ENCODE data around the gene KCNQ2.

The KCNQ2 gene

DNA sequence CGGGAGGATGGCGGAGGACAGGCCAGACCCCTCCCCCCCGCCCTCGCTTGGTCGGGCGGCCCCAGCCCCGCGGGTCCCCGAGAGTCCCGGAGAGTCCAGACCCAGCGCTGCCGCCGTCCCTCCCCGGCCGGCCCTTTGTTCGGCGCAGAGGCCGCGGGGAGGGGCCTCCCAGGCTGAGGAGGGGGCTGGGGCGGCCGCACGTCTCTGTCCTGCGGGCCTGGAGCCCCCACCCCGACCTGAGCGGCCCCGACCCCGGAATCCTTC lies 806 bp downstream of the KCNQ2 start:
- no peak for DNase-seq (ENCODE audit: low read depth in 1 of 2, low spot score in 1 of 2)

DNA sequence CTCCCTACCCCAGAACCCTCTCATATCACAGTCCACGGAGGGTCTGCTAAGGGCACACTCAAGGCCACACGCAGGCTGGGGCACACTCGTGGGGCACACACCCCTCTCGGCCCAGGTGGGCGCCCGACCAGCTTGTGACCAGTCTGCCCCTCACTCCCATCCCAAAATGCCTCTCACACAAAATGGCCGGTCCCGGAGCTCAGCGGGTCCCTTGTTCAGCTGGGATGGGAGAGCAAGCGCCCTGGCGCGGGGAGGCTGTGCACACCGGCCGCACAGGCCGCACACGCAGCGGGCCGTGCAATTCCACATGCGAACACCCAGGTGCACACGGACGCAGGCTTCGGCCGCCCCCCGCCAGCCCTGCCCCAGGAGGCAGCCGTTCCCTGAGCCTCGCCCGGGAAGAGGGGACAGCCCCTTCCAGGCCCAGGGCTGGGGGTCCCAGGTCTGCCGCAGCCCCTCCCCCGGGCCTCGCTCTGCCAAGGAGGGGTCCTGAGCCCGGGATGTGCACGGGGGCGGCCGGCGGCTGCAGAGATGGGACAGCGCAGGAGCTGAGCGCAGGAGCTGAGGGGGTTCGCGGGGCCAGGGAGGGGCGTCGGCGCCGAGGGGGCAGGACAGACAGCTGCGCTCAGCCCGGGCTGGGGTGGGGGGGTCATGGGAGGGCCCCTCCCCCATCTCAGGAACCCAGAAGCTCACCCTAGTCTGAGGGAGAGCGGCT lies 1.3 kb downstream of the KCNQ2 start:
- no peak for DNase-seq (ENCODE audit: low read depth in 1 of 2, low spot score in 1 of 2)

DNA sequence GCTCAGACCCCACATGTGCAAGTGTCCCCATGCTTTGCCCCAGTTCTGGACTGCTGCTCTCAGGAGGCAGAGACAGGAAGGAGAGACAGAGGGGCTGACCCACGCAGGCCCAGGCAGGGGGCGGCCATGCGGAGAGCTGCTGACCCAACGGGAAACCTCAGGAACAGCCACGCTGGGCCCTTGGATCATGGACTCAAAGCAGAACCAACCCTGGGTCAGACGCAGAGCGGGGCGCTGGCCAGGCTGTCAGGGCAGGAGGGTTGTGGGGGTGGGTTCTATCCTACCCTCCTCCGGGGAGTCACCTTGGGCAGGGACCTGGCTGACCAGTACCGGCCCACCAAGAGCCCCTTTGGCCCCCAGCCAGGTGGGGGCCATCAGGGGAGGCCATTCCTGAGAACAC lies 2.0 kb downstream of the KCNQ2 start:
- no peak for DNase-seq (ENCODE audit: low read depth in 1 of 2, low spot score in 1 of 2)

DNA sequence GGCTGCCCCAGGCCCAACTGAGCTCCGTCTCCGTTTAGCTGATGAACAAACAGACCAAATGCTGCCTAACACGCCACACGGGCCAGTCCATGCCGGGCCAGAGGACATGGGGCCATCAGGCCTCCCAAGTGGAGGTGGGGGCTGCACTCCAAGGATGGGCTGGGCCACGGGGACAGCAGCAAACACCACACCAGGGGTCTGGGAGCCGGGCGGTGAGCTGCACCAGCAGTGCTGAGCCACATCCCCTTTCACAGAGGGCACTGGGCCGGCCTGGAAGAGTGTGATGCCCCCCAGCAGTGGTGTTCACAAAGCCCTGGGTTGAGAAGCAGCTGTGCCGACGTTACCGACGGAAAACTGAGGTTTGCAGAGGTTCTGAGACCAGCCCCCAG lies 2.7 kb downstream of the KCNQ2 start:
- no peak for DNase-seq (ENCODE audit: low read depth in 1 of 2, low spot score in 1 of 2)

DNA sequence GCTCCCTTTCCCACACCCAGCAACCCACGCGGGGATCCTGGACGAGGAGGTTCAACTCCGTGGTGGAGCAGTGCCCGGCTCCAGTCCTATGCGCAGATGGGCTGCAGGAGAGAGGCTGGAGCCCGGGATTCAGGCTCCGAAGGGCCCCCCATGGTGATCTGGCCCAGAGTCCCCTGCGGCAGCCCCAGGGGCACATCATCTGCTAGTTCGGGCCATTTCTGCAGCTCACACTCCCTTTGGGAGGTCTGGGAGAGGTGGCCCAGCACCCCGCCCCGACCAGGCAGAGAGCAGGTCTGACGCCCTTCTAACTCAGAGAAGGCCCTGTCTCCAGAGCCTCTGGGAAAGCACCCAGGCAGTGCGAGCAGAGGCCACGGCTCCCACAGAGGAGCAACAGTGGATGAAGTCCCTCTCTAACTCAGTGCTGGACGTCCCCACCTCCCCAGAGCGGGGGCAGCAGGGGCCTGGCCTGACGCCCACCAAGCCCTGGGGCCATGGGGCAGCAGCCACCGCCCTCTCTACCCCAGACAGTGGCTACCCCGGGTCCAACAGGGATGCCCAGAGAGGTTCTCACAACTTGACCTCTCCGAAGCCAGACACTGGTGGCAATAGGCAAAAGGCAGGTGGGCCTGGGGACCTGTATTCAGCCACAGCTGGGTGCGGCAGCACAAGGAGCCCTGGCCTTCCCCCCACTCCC lies 3.3 kb downstream of the KCNQ2 start:
- no peak for DNase-seq (ENCODE audit: low read depth in 1 of 2, low spot score in 1 of 2)

DNA sequence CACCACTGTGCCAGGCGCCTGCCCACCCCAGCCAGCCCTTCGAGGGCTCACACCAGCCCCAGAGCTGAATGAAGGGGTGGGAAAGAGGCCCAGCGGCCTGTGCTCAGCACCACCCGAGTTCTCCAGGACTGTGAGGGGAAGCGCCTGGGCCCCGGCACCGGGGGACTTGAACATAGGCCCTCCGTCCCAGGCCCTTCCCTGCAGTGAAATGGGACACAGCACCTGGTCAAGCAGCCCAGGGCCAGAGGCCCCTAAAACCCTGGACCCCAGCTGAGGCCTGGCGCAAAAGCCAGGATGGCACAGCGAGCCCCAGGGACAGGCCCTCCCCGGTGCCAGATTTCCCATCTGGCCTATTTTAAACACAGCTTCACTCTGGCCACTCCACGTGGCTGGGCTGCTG lies 4.0 kb downstream of the KCNQ2 start:
- no peak for DNase-seq (ENCODE audit: low read depth in 1 of 2, low spot score in 1 of 2)

DNA sequence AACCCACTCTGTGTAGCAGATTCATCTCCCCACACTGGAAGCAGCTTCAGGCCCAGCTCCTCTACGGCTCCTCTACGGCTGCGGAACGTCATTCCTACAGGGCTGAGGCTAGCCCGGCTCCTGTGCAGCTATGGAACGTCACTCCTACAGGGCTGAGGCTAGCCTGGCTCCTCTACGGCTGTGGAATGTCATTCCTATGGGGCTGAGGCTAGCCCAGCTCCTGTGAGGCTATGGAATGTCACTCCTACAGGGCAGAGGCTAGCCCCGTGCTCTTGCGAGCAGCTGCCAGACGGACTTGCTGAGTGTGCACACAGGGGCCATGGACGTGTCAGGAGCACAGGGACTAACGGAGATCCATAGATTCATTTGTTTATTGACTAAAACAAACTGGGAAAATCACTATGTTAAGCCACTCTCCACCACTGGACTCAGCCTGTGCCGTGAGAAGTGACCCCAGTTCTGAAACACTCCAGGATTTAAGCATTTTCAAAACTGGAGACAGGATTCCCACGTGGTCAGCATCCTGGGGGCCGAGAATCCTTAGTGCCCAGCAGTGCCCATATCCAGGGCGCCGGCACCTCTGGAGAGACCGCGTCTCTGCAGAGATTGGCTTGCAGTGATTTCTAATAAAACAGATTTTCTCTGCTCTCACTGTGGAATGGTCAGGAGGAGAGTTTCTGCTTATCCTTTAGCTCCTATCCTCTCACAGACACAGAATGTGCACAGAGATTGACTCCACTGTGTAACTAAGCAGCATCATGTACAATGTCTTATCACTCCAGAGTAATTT lies 5.0 kb downstream of the KCNQ2 start:
- no peak for DNase-seq (ENCODE audit: low read depth in 1 of 2, low spot score in 1 of 2)

DNA sequence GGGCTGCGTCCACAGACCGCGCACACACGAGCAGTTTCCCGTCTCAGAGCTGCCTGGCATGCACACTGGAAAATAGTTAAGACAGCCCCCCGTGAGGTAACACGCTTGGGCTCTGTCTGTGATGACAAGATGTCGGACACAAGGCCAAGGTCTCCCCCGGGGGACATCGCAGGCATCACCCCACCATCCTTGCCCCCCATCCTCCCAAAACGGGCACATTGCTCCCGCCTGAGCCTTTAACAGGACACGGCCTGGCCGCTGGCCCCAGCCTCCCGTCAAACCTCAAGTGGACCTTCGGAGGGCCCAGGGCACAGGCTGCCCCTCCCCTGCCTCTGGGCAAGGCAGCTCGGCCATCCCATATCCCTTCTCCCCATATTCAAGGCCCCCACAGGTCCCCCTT lies 5.6 kb downstream of the KCNQ2 start:
- no peak for DNase-seq (ENCODE audit: low read depth in 1 of 2, low spot score in 1 of 2)

DNA sequence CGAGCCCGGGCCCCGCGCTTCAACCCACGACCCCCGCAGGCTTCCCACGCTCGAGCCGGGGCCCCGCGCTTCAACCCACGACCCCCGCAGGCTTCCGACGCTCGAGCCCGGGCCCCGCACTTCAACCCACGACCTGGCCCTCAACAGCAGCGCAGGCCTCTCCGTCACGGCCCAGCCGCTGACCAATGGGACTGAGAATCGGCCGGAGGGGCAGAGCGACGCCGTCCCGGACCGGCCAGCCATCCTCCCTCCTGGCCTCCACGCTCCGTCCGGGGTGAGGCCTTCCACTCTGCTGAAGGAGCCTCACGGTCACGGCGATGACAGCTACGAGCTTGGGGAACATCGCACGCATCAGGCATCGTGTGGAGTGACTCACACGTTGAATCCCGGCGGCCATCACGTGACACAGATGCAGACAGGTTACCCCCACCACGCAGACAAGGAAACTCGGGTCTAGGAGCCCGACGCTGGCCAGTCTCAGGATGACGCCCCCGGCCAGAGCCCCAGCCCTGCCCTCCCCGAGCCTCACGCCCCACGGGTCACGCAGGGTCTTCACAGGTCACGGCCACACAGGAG lies 6.1 kb downstream of the KCNQ2 start:
- DNase-seq (ENCODE audit: low read depth in 1 of 2, low spot score in 1 of 2), result no peak

DNA sequence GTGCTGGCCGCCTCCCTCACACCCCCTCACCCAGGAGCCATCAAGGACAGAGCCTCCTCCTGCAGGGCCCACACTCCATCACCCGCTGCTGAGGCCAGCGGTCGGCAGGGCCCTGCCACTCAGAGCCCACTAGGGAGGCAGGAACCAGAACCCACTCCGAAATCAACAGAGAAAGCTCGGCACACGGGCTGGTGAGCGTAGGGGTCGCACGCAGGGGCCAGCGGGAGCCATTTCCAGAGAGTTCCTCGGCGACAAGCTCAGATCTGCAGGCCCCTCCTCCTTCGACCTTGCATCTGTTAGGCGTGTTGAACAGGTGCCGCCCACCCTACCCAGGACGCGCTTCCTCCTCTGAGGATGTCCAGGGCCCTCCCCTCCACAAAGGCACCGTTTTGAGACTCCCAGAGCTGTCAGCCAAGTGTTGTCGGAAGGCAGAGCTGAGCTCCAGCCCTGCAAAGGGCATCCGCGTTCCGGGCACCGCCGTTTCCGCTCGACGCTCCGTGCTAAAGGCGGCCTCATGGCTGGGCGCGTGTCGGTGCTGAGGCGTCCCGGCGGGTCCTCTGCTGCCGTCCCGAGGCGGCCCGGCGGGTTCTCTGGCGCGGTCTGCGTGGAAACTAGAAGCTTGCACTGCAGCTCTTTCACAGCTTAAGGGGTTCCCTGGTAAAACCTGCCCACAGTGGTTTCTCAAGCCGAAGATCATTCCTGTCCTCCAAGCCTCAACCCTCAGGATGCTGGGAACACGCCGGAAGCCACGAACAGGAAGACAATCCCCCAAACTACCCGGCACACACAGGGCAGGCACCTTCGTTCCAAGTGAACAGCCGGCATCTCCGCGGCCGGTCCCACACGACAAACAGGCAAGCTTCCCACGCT lies 6.8 kb downstream of the KCNQ2 start:
- no peak for DNase-seq (ENCODE audit: low read depth in 1 of 2, low spot score in 1 of 2)

DNA sequence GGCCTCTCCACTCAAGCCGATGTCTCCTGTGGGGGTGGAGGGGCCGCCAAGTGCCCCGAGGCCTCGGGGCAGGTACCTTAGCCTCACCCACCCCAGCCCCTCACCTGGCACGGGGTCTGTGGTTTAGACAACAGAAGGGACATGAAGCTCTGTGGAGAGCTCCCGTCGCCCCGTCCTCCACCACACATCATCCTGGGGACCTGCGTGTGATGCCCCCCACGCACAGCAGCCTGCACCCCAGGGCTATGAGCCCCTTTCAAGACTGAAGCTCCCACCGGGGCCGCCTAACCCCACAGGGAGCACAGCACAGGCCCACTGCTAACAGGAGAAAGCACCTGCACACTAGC lies 8.2 kb downstream of the KCNQ2 start:
- no peak for DNase-seq (ENCODE audit: low read depth in 1 of 2, low spot score in 1 of 2)

DNA sequence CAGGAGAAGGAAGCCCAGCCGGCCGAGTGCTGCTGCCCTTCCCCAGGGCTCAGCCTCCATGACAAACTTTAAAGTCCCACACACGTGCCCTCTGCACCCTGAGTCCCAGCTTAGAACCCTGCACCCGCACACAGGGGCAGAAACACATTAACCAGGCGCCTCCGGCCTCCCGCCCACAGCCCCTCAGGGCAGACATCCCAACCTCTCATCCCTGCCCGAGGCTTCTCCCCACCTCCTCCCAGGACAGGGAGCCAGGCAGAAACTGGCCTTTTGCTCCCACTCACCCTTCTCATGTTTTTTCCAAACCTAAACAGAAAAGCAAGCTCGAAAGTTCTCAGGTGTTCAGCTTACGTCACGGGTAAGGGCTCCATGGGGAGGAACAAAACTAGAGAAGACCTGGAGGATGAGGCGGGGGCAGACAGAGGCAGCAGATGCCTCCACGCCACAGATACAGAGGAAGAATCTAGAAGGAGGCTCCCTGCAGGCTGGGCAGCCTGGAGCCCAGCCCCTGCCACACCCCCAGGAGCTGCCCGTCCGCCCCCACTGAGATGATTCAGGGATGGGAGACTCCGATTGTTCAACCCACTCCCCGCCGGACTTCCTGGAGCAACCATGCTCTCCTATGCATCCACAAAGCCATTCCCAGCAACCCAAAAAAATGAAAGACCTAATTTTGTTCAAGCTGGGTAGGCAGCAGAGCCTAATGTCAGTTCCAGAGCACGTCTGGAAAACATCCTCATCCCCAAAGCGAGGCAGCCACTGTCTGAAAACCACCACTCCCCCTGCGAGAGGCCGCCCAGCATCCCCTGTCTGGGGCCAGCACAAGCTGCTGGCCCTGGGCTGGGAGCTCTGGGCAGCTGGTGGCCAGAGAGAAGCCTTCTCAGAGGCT lies 8.8 kb downstream of the KCNQ2 start:
- no peak for DNase-seq (ENCODE audit: low read depth in 1 of 2, low spot score in 1 of 2)

DNA sequence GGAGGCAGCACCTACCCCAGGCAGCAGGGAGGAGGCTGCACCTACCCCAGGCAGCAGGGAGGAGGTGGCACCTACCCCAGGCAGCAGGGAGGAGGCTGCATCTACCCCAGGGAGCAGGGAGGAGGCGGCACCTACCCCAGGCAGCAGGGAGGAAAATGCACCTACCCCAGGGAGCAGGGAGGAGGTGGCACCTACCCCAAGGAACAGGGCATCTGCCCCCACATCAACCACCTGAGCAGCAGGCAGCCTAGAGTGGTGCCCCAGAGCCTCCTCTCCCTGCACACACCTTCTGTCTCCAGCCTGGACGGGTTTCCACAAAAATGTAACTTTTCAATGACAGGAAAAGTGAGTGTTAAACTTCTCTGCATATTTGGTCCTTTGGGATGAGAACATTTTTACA lies 10.2 kb downstream of the KCNQ2 start:
- DNase-seq (ENCODE audit: low read depth in 1 of 2, low spot score in 1 of 2), result no peak

DNA sequence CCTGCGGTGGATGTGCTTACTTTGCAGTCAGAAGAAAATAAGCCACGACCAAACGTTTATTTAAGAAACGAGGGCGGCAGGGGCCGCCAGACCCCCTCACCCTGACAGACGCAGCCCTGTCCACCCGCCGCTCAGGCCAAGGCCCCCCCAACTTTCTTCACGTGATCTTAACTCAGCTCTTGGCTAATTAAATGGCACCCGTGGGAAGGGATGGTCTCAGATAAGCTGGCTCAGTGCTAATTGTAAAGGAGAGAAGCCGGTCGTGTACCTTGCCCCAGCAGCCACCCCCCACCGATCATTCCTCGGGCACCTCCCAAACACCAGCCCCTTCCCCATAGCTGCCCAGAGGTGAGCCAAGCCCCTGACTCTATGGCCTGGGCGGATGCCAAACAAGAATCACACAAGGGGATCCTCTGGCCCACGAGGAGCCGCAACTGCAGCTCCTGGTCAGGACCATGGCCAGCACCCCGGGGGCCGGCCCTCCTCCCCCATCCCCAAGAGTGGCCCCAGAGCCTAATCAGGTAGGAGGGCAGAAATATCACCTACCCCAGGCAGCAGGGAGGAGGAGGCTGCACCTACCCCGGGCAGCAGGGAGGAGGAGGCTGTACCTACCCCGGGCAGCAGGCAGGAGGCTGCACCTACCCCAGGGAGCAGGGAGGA lies 11.2 kb downstream of the KCNQ2 start:
- no peak for DNase-seq (ENCODE audit: low read depth in 1 of 2, low spot score in 1 of 2)

DNA sequence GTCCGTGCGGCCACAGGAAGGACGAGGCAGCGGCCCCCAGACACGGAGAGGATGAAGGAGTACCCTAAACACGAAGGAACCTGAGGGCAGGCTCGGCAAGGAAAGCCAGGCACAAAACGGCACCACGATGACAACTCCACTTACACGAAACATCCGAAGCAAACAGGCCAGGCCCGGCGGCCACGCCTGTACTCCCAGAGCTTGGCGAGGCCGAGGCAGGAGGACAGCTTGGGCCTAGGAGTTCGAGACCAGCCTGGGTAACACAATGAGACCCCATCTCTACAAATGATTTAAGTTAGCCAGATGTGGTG lies 13.4 kb downstream of the KCNQ2 start:
- DNase-seq (ENCODE audit: low read depth in 1 of 2, low spot score in 1 of 2), result no peak

DNA sequence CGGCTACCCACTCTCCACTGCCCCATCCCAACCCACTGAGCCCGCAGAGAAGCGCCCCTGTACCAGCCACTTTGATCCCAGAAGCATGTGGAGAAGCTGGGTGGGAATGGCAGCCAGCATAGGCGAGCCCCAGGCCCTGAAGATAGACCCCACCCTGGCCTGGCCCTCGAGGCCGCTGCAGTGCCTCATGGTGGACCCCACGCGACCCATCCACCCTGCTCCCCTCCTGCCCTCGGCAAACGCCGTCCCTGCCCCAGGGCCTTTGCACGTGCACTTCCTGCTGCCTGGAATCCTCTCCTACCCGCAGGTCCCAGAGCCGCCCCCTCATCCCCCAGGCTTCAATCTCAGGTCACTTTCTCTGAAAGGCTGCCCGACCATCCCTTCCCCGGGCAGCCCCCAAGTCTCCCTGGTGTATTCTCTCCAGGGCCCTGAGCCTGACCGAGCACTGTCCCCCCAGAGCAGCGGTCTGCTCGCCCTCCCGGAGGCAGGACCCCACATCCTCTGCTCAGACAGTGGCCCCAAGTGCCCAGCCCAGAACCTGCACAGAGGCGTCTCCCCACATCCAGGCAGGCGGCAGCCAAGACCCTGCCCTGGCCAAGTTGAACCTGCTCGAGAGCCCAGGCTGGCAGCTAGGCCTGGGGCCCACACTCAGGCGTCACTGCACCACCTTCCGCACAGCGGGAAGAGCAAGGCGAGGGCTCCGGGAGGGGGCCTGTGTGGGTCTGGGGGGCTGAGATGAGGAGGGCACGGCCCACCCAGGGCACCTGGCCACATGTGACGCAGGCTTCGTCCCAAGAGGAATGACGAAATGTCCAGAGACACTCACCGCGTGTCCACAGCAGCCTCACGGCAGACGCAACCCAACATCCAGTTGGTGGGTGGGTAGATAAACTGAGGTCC lies 14.0 kb downstream of the KCNQ2 start:
- DNase-seq (ENCODE audit: low read depth in 1 of 2, low spot score in 1 of 2), result no peak

DNA sequence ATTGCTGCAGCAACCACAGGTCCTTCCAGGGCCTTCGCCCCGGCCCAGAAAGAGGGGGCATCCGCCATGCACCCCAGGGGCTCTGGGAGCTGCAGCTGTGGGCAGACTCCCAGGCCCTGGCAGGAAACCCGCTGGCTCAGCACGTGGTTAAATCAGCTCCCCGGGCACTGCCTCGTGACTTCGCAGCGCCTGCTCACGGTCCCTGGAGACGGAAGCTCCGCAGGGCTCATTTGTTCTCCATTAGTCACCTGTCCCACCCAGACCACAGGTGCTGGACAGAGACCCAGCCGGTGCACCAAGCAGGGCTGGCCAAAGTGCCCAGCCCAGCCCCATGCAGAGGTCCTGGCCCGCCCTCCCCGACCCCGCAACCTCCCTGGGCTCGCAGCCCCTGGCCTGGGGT lies 14.7 kb downstream of the KCNQ2 start:
- no peak for DNase-seq (ENCODE audit: low read depth in 1 of 2, low spot score in 1 of 2)

DNA sequence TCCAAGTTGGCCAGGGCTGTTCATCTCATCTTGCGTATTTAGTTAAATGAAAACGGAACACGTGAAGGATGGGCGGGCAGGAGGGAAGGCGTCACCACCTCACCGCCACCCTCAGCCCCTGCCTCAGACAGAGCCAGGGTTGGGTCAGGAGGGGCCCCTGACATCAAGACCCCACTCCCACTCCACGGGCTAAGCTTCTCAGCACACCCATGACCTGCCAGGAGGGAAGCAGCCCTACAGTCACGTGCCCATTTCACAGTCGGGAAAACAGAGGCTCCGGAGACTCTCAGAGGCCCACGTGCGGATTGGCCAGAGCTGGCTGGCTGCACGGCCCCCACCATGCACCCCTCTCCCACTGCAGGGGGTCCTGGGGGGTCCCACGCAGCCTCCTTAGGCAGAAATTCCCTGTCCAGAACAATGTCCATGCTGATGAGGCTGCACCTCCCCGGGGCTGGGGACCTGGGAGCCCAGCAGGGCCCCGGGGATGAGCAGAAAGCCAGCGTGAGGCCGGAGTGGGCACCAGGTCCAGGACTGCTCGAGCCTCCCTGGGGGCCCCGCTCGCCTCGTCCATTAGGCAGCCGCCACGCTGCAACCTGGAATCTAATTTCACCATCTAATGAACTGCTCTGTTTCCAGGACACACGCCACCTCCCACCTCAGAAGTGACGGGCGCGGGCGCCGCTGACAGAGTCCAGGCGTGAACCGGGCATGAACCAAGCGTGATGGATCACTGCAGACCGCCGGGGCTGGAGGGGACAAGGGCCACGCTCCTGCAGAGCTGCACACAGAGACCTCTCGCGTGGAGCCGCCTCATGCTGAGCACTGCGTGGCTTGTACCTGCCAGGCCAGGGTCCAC lies 15.8 kb downstream of the KCNQ2 start:
- DNase-seq (ENCODE audit: low read depth in 1 of 2, low spot score in 1 of 2), result no peak
